ENCODE results near the gene ARHGDIA.

Gene ARHGDIA

DNA sequence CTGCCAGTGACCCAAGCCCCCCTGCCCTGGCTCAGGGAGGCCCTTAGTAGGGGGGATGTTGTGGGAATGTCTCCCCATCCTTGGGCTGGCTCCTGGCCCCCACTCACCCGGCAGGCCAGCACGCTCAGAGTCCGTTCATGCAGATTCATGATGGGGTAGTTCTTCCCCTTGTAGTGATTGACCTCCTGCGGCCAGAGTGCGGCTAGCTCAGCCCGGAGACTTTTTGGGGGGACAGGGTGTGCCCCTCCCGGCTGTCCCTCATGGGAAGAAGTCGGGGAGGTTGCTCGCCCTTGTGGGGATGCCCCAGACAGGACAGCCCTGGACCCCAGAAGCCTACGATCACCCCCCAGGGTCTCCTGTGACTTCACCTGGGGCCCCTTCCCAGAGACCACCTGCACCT lies 34.9 kb upstream of the ARHGDIA start:
- DNase-seq (ENCODE audit: low read depth) = no peak
- TF ChIP-seq, protein P1, sequence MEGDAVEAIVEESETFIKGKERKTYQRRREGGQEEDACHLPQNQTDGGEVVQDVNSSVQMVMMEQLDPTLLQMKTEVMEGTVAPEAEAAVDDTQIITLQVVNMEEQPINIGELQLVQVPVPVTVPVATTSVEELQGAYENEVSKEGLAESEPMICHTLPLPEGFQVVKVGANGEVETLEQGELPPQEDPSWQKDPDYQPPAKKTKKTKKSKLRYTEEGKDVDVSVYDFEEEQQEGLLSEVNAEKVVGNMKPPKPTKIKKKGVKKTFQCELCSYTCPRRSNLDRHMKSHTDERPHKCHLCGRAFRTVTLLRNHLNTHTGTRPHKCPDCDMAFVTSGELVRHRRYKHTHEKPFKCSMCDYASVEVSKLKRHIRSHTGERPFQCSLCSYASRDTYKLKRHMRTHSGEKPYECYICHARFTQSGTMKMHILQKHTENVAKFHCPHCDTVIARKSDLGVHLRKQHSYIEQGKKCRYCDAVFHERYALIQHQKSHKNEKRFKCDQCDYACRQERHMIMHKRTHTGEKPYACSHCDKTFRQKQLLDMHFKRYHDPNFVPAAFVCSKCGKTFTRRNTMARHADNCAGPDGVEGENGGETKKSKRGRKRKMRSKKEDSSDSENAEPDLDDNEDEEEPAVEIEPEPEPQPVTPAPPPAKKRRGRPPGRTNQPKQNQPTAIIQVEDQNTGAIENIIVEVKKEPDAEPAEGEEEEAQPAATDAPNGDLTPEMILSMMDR (IDR thresholded peaks at IDR 0.05; ENCODE audit: low read depth, low read length, missing control alignments) = no peak
- in situ Hi-C loops (cut with HindIII; ENCODE audit: low sequenced_read_pairs) = no loop called here
- no peak overlapping the region for H3K4me3 ChIP-seq (ENCODE audit: low read depth, low read length)

GRCh38 chr17:81905424-81905875 lies 34.3 kb upstream of the ARHGDIA start:
- TF ChIP-seq, protein P1 (IDR thresholded peaks at IDR 0.05; ENCODE audit: low read depth, low read length, missing control alignments) = no peak
- no peak for DNase-seq (ENCODE audit: low read depth)
- no peak overlapping the region for H3K4me3 ChIP-seq (ENCODE audit: low read depth, low read length)
- in situ Hi-C loops (cut with HindIII; ENCODE audit: low sequenced_read_pairs) = no loop called here

- DNase-seq (ENCODE audit: low read depth) = no peak
- TF ChIP-seq, protein P1 (IDR thresholded peaks at IDR 0.05; ENCODE audit: low read depth, low read length, missing control alignments) = no peak
- no peak overlapping the region for H3K4me3 ChIP-seq (ENCODE audit: low read depth, low read length)
- in situ Hi-C loops (cut with HindIII; ENCODE audit: low sequenced_read_pairs) = no loop called here
Measured at GRCh38 chr17:81904600-81905423, 33.7 kb upstream of the ARHGDIA start.

DNA sequence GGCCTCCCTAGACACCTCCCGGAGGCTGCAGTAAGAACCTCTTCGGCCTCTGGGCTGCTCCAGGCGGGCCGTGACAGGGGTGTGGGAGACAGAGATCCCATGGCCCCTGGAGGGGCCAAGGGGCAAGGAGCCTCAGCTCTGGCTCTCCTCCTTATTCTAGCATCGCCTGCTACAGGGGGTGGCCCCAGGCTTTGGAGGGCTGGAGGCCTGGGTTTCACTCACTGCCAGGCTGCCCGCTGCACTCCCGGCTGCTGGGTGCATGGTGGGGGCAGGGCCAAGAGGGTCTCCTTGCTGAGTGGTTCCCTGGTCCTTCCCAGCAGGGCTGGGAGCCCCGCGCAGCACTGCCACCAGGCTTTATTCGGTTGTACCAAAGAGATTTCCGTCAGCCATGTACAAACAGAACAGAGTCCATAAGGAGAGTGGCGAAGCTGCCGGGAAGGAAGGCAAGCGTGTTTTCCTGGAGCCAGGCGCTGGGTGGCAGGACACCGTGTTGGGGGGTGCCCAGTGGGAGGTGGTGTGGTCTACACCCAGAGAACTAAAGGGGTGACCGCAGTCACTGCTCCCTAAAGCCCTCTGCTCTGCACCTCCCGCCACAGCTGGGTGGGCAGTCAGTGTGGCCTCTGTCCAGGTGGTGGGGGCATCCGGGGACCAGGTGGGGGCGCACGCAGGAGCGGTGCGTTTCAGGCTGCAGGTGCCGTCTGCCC lies 32.9 kb upstream of the ARHGDIA start:
- no peak for DNase-seq (ENCODE audit: low read depth)
- H3K4me3 ChIP-seq (ENCODE audit: low read depth, low read length) = no peak overlapping the region
- TF ChIP-seq, protein P1 (IDR thresholded peaks at IDR 0.05; ENCODE audit: low read depth, low read length, missing control alignments) = no peak
- in situ Hi-C loops (cut with HindIII; ENCODE audit: low sequenced_read_pairs) = no loop called here

- TF ChIP-seq, protein P1 (IDR thresholded peaks at IDR 0.05; ENCODE audit: low read depth, low read length, missing control alignments) = no peak
- no peak for DNase-seq (ENCODE audit: low read depth)
- H3K4me3 ChIP-seq (ENCODE audit: low read depth, low read length) = no peak overlapping the region
- in situ Hi-C loops (cut with HindIII; ENCODE audit: low sequenced_read_pairs) = no loop called here
Measured at GRCh38 chr17:81903415-81903831, 32.3 kb upstream of the ARHGDIA start.

DNA sequence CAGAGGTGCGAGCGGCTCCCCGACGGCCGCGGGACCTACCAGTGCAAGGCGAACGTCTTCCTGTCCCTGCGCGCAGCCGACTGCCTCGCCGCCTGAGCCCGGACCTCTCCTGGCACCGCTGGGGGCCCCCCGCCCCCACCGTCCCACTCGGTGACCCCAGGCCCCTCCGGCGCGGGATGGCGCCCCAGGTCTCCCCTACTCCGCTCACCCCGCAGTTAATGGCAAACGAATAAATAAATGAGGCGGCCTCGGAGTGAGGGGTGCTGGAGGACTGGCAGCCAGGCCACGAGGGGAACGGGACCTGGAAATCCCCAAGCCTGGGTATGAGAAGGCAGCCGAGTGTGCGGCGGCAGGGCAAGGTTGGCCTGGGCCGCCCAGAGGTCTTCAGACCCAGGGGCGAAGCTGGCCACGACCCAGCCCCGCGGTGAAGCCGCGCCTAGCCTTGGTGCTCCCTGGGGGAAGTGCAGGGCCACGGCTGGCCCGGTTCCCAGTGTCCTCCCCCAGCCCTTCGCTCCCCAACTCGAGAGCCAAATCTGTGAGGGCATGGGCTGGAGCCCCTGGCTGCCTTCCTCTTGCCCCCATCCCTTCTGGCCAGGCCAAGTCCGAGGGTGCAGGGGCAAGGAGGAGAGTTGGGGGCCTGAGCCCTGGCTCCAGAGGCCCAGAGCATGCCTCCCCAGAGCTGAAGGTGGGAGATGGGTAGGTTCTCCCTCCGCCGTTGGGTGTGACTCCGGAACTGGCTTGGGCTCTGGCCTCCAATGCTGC lies 31.7 kb upstream of the ARHGDIA start:
- H3K4me3 ChIP-seq (ENCODE audit: low read depth, low read length) = peak overlapping the region; percentile 19
- in situ Hi-C loops (cut with HindIII; ENCODE audit: low sequenced_read_pairs) = no loop called here
- no peak for DNase-seq (ENCODE audit: low read depth)
- TF ChIP-seq, protein P1 (IDR thresholded peaks at IDR 0.05; ENCODE audit: low read depth, low read length, missing control alignments) = no peak
